ENCODE measurements around the gene TBX5. TPM values are rescaled to one million over a fixed set of nuclear protein-coding genes. Genes with fewer than 3 reads are reported as not detected.

The TBX5 gene
- polyA plus RNA-seq, 1 donor (not counting 4 experiments of a cell fraction or from before 2014, with no cell fraction given) = not detected

GRCh38 chr12:114438635-114439256, 32.8 kb upstream of the TBX5 start:
- Histone ChIP-seq H3K9me3 (ENCODE audit: control insufficient read depth, low read depth, low read length) (no peaks in the 10 kb centered on the region), H3K4me3 (ENCODE audit: control insufficient read depth in 2 of 3, extremely low read depth in 1 of 3, insufficient read depth in 2 of 3, low read depth in 1 of 3, low read length in 3 of 3) (no peak overlapping the region), H3K9ac (ENCODE audit: control insufficient read depth, extremely low read depth, insufficient read depth, low read length) (no peak overlapping the region), H4K20me1 (ENCODE audit: control insufficient read depth, extremely low read depth, insufficient read depth, low read length) (no peaks in the 10 kb centered on the region), H3K4me1 (ENCODE audit: control insufficient read depth, extremely low read depth, insufficient read depth, low read length) (no peaks in the 10 kb centered on the region), H2AFZ (ENCODE audit: control insufficient read depth, low read length) (no peak overlapping the region), H3K79me2 (ENCODE audit: control insufficient read depth, insufficient read depth, low read length) (no peaks in the 10 kb centered on the region), H3K4me2 (ENCODE audit: control insufficient read depth, extremely low read depth, insufficient read depth, low read depth, low read length) (no peak overlapping the region), H3K27me3 (ENCODE audit: control insufficient read depth, extremely low read depth, insufficient read depth, low read length) (peaks cover 53% of the 10 kb centered on the region), H3K36me3 (ENCODE audit: control insufficient read depth in 2 of 2, extremely low read depth in 1 of 2, insufficient read depth in 2 of 2, low read length in 2 of 2) (no peaks in the 10 kb centered on the region), H3K9me1 (ENCODE audit: control insufficient read depth, extremely low read depth, insufficient read depth, low read length) (no peaks in the 10 kb centered on the region), H3K27ac (ENCODE audit: control insufficient read depth, insufficient read depth, low read length) (no peak overlapping the region)
- no peak for TF ChIP-seq EZH2 (IDR thresholded peaks at IDR 0.05; ENCODE audit: low read length)
- no peak for TF ChIP-seq CTCF (optimal IDR thresholded peaks at IDR 0.05 in 1 of 3, IDR thresholded peaks at IDR 0.05 in 1 of 3, conservative IDR thresholded peaks at IDR 0.05 in 1 of 3; ENCODE audit: extremely low read depth in 1 of 3, insufficient read depth in 2 of 3, low read length in 3 of 3)
- dilution Hi-C loops (cut with MboI; ENCODE audit: extremely low pct_ligation_motif_present, low sequenced_read_pairs) = no loop called here
- FAIRE-seq = no peak
- DNase-seq (ENCODE audit: low read depth, low spot score) = no peak

- Histone ChIP-seq H3K27me3 (ENCODE audit: control insufficient read depth, extremely low read depth, insufficient read depth, low read length) (peaks cover 10% of the 10 kb centered on the region), H4K20me1 (ENCODE audit: control insufficient read depth, extremely low read depth, insufficient read depth, low read length) (no peaks in the 10 kb centered on the region), H3K4me1 (ENCODE audit: control insufficient read depth, extremely low read depth, insufficient read depth, low read length) (no peaks in the 10 kb centered on the region), H3K9me1 (ENCODE audit: control insufficient read depth, extremely low read depth, insufficient read depth, low read length) (no peaks in the 10 kb centered on the region), H3K4me2 (ENCODE audit: control insufficient read depth, extremely low read depth, insufficient read depth, low read depth, low read length) (no peak overlapping the region), H2AFZ (ENCODE audit: control insufficient read depth, low read length) (no peak overlapping the region), H3K9ac (ENCODE audit: control insufficient read depth, extremely low read depth, insufficient read depth, low read length) (no peak overlapping the region), H3K9me3 (ENCODE audit: control insufficient read depth, low read depth, low read length) (no peaks in the 10 kb centered on the region), H3K79me2 (ENCODE audit: control insufficient read depth, insufficient read depth, low read length) (no peaks in the 10 kb centered on the region), H3K4me3 (ENCODE audit: control insufficient read depth in 2 of 3, extremely low read depth in 1 of 3, insufficient read depth in 2 of 3, low read depth in 1 of 3, low read length in 3 of 3) (no peak overlapping the region), H3K27ac (ENCODE audit: control insufficient read depth, insufficient read depth, low read length) (no peak overlapping the region), H3K36me3 (ENCODE audit: control insufficient read depth in 2 of 2, extremely low read depth in 1 of 2, insufficient read depth in 2 of 2, low read length in 2 of 2) (no peaks in the 10 kb centered on the region)
- FAIRE-seq (no peak), DNase-seq (ENCODE audit: low read depth, low spot score) (no peak)
- dilution Hi-C loops (cut with MboI; ENCODE audit: extremely low pct_ligation_motif_present, low sequenced_read_pairs) = no loop called here
- no peak for TF ChIP-seq EZH2 (IDR thresholded peaks at IDR 0.05; ENCODE audit: low read length)
- no peak for TF ChIP-seq CTCF (optimal IDR thresholded peaks at IDR 0.05 in 1 of 3, IDR thresholded peaks at IDR 0.05 in 1 of 3, conservative IDR thresholded peaks at IDR 0.05 in 1 of 3; ENCODE audit: extremely low read depth in 1 of 3, insufficient read depth in 2 of 3, low read length in 3 of 3)
Observed at GRCh38 chr12:114434341-114434740, 28.4 kb upstream of the TBX5 start.
